Neural progenitor cell (in vitro differentiated cells): ENCODE data around the gene GCM1. TPM values are rescaled to one million over a fixed set of nuclear protein-coding genes. Genes with fewer than 3 reads are reported as not detected.

ENCODE experiments used
- DNase-seq: peaks from one replicate; pipeline ENCODE4 v3.0.0-alpha.2; 2016; ENCODE audit warnings: low spot score
- H2AFZ ChIP-seq: fragments of 200-600 bp; sonication (generic); replicated peaks from 2 replicates; pipeline ENCODE4 v1.6.1; 2016; ENCODE audit warnings: antibody characterized with exemption
- H3F3A ChIP-seq: fragments of 200-600 bp; sonication (generic); 2 replicates; pipeline ENCODE4 v1.6.1; 2016; ENCODE audit warnings: antibody characterized with exemption, low read depth
- H3K27ac ChIP-seq: fragments of 200-600 bp; sonication (generic); 2 replicates; pipeline ENCODE4 v1.5.1; 2016; ENCODE audit warnings: mild to moderate bottlenecking
- H3K27me3 ChIP-seq: fragments of 200-600 bp; sonication (generic); 2 replicates; pipeline ENCODE4 v1.6.1; 2016; ENCODE audit warnings: mild to moderate bottlenecking, moderate library complexity
- H3K36me3 ChIP-seq: fragments of 200-600 bp; sonication (generic); 2 replicates; pipeline ENCODE4 v1.5.1; 2016
- H3K4me1 ChIP-seq: fragments of 200-600 bp; sonication (generic); 2 replicates; pipeline ENCODE4 v1.6.1; 2016; ENCODE audit warnings: mixed run types
- H3K4me2 ChIP-seq: fragments of 200-600 bp; sonication (generic); 2 replicates; pipeline ENCODE4 v1.6.1; 2016
- H3K4me3 ChIP-seq: fragments of 200-600 bp; sonication (generic); 2 replicates; pipeline ENCODE4 v1.5.1; 2016
- H3K79me2 ChIP-seq: fragments of 200-600 bp; sonication (generic); 2 replicates; pipeline ENCODE4 v1.6.1; 2016; ENCODE audit warnings: low read depth
- H3K9ac ChIP-seq: fragments of 200-600 bp; sonication (generic); 2 replicates; pipeline ENCODE4 v1.6.1; 2016
- H3K9me3 ChIP-seq: fragments of 200-600 bp; sonication (generic); 2 replicates; pipeline ENCODE4 v1.5.1; 2016; ENCODE audit warnings: low read depth
- H4K20me1 ChIP-seq: fragments of 200-600 bp; sonication (generic); 2 replicates; pipeline ENCODE4 v1.6.1; 2016; ENCODE audit warnings: low read depth
- H3K27ac Mint-ChIP-seq: 3 replicates; pipeline ENCODE4 v1.8.0; 2021; ENCODE audit warnings: mixed read lengths
- H3K27me3 Mint-ChIP-seq: 2 replicates; pipeline ENCODE4 v1.8.0; 2022; ENCODE audit warnings: low read depth, mild to moderate bottlenecking, inconsistent platforms, moderate library complexity, mixed read lengths; ENCODE audit not compliant: insufficient read depth
- H3K36me3 Mint-ChIP-seq: 3 replicates; pipeline ENCODE4 v1.8.0; 2021; ENCODE audit warnings: mixed read lengths
- H3K4me1 Mint-ChIP-seq: 3 replicates; pipeline ENCODE4 v1.8.0; 2021; ENCODE audit warnings: mixed read lengths
- H3K4me3 Mint-ChIP-seq: 3 replicates; pipeline ENCODE4 v1.8.0; 2021; ENCODE audit warnings: mild to moderate bottlenecking, moderate library complexity, mixed read lengths
- H3K9me3 Mint-ChIP-seq: 3 replicates; pipeline ENCODE4 v1.8.0; 2020; ENCODE audit warnings: mixed read lengths
- CTCF ChIP-seq: fragments of 200-600 bp; sonication (generic); IDR thresholded peaks from 2 replicates; pipeline ENCODE4 v1.5.1; 2017; ENCODE audit warnings: antibody characterized with exemption, mild to moderate bottlenecking
- EZH2 ChIP-seq: fragments of 200-600 bp; sonication (generic); IDR thresholded peaks from 2 replicates; pipeline ENCODE4 v1.6.1; 2017; ENCODE audit warnings: antibody characterized with exemption, mild to moderate bottlenecking, moderate library complexity
- EZH2phosphoT487 ChIP-seq: fragments of 200-600 bp; sonication (generic); IDR thresholded peaks from 2 replicates; pipeline ENCODE4 v1.6.1; 2017; ENCODE audit warnings: antibody characterized with exemption
- total RNA-seq: library from RNA; depleted of rRNA; stranded (reverse); fragments of >200 nt; gene quantifications from 2 replicates; pipeline ENCODE4 v1.2.3, GENCODE V29; 2015; ENCODE audit warnings: low replicate concordance

Gene GCM1
- total RNA-seq, 1 donor from 2014 or later = not detected

GRCh38 chr6:53144802-53145201 is 3.8 kb downstream of the GCM1 start:
- Histone ChIP-seq H3K9me3 (no peaks in the 10 kb centered on the region), H4K20me1 (no peaks in the 10 kb centered on the region), H3K27me3 (no peaks in the 10 kb centered on the region), H3K4me2 (no peak overlapping the region), H3K79me2 (no peaks in the 10 kb centered on the region), H2AFZ (no peak overlapping the region), H3K4me1 (no peaks in the 10 kb centered on the region), H3K36me3 (no peaks in the 10 kb centered on the region), H3K4me3 (no peak overlapping the region), H3K9ac (no peak overlapping the region), H3F3A (no peaks in the 10 kb centered on the region), H3K27ac (no peak overlapping the region)
- Mint-ChIP-seq H3K4me3 (no peak overlapping the region), H3K36me3 (no peaks in the 10 kb centered on the region), H3K4me1 (no peaks in the 10 kb centered on the region), H3K27me3 (no peaks in the 10 kb centered on the region), H3K9me3 (no peaks in the 10 kb centered on the region), H3K27ac (no peak overlapping the region)
- DNase-seq = no peak
- no peak for TF ChIP-seq EZH2
- no peak for TF ChIP-seq EZH2phosphoT487
- no peak for TF ChIP-seq CTCF

- Mint-ChIP-seq H3K9me3 (no peaks in the 10 kb centered on the region), H3K27me3 (no peaks in the 10 kb centered on the region), H3K27ac (no peak overlapping the region), H3K4me3 (no peak overlapping the region), H3K36me3 (no peaks in the 10 kb centered on the region), H3K4me1 (no peaks in the 10 kb centered on the region)
- H3K79me2 ChIP-seq = no peaks in the 10 kb centered on the region
- no peaks in the 10 kb centered on the region for H3K9me3 ChIP-seq
- H3F3A ChIP-seq = no peaks in the 10 kb centered on the region
- no peak overlapping the region for H2AFZ ChIP-seq
- no peaks in the 10 kb centered on the region for H3K27me3 ChIP-seq
- H3K4me1 ChIP-seq = no peaks in the 10 kb centered on the region
- DNase-seq = no peak
- H3K9ac ChIP-seq = no peak overlapping the region
- no peaks in the 10 kb centered on the region for H4K20me1 ChIP-seq
- H3K4me3 ChIP-seq = no peak overlapping the region
- H3K4me2 ChIP-seq = no peak overlapping the region
- no peaks in the 10 kb centered on the region for H3K36me3 ChIP-seq
- H3K27ac ChIP-seq = no peak overlapping the region
- no peak for TF ChIP-seq CTCF
- no peak for TF ChIP-seq EZH2phosphoT487
- TF ChIP-seq EZH2 = no peak
Measured at GRCh38 chr6:53143710-53144109, 4.9 kb downstream of the GCM1 start.

GRCh38 chr6:53142810-53143209 is 5.8 kb downstream of the GCM1 start:
- TF ChIP-seq EZH2phosphoT487 = no peak
- TF ChIP-seq CTCF = no peak
- TF ChIP-seq EZH2 = no peak

More at GRCh38 chr6:53142810-53143209, 5.8 kb downstream of the GCM1 start:
- Mint-ChIP-seq H3K36me3 (no peaks in the 10 kb centered on the region), H3K27me3 (no peaks in the 10 kb centered on the region), H3K9me3 (no peaks in the 10 kb centered on the region), H3K4me3 (no peak overlapping the region), H3K27ac (no peak overlapping the region), H3K4me1 (no peaks in the 10 kb centered on the region)
- no peak for DNase-seq
- Histone ChIP-seq H2AFZ (no peak overlapping the region), H3K27me3 (no peaks in the 10 kb centered on the region), H4K20me1 (no peaks in the 10 kb centered on the region), H3K79me2 (no peaks in the 10 kb centered on the region), H3K4me2 (no peak overlapping the region), H3K9ac (no peak overlapping the region), H3K36me3 (no peaks in the 10 kb centered on the region), H3K4me3 (no peak overlapping the region), H3K4me1 (no peaks in the 10 kb centered on the region), H3F3A (no peaks in the 10 kb centered on the region), H3K9me3 (no peaks in the 10 kb centered on the region), H3K27ac (no peak overlapping the region)
